Pulmonary artery endothelial cell (primary cell): ENCODE data around the gene PHF1. TPM values are rescaled to one million over a fixed set of nuclear protein-coding genes. Genes with fewer than 3 reads are reported as not detected.

ENCODE experiments used
- DNase-seq: peaks from one replicate; pipeline ENCODE4 v3.0.0-alpha.2; 2011; ENCODE audit warnings: low read depth, low spot score
- total RNA-seq: library from RNA; depleted of rRNA; stranded (reverse); fragments of >200 nt; gene quantifications from 2 replicates; pipeline ENCODE4 v1.2.3, GENCODE V29; 2014

Gene PHF1
- total RNA-seq, 1 donor from 2014 or later: 6.8 TPM

DNA sequence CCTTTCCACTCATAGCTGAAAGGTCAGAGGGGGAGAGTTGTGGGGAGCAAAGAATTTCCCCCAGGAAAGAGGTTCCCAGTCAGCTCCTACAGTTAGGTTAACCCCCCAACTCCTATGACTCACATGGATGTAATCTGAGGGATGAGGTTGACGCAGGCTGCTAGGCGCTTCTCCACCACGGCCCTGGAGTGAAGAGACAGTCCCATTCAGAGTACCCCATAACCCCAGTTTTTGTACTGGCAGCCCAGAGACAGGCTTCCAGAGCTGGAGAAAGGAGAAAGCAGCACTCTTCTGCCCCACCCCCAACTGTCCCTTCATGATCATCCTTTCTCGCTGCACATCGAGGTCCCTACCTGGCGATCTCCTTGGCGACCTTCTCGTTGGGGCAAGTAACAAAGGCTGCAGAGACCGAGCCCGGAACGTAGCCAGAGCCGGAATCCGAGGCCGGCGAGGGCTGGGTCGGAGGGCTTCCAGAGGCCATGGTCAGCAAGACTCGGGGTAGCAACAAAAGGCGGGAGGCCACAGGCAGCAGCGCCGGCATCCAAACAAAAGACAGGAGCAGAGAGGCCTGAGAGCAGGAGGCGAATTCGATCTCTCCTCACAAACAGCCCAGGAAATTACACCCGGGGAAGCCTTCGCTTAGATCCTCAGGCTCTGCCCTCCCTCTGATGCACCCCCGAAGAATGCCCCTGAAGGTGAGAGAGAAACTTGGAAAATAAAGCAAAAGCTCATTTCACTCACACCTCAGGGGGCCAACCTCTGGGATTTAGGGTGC is 6.5 kb downstream of the PHF1 start:
- DNase-seq: no peak

GRCh38 chr6:33417903-33418689 is 7.3 kb downstream of the PHF1 start, which contains the start of gene CUTA:
TSS of gene CUTA (minus strand) at chr6:33418107. CDS start at chr6:33418000, 107 bp downstream.
- peak; percentile 99 for DNase-seq

DNA sequence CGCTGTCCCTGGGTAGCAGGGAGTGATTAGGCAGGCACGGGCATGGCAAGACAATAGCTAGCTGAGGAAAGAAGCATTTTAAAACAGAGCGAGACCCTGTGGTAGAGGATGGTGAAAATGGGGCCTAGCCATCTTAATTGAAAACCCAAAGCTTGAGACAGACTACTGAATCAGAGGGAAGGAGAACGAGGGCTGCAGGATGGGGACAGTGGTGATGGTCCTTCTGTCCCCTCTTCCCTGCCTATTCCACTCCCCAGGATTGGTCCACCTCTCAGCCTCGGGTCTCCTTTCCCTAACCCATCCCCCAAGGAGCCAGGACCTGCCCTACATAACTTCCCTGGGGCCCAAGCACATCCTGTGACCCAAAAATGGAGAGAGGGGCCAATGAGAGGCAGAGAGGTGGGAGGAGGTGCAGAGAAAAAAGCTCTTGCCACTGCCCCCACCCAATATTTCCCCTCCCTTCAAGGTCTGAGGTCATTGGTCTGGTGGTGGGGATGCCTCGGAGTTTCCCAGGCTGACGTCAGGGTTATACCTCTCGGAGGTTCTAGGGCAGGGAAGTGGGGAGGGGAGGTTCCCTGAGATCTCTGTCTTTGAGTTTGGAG is 8.0 kb downstream of the PHF1 start:
- DNase-seq: no peak

GRCh38 chr6:33419580-33420490 is 9.0 kb downstream of the PHF1 start, which contains the start of gene SYNGAP1:
TSS of gene SYNGAP1 (plus strand) at chr6:33420065. CDS start at chr6:33420265, 200 bp downstream.
- DNase-seq: no peak

- no peak for DNase-seq
These were observed 9.9 kb downstream of the PHF1 start for GRCh38 chr6:33420491-33421343.

DNA sequence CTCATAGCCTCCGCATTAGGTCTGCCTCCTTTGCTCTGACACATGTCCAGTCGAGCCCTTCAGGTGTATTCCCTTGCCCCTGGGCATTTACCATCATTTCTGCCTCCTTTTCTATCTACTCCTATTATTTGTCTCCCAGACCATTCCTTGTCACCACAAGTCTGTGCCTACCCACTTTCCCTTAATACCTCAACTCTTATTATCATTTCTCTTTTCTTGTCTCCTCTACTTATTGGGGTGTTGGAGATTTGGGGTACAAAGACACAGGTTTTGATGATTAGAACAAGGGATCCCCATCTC is 10.5 kb downstream of the PHF1 start:
- DNase-seq: no peak

GRCh38 chr6:33423777-33424176 is 13.0 kb downstream of the PHF1 start:
- no peak for DNase-seq

DNA sequence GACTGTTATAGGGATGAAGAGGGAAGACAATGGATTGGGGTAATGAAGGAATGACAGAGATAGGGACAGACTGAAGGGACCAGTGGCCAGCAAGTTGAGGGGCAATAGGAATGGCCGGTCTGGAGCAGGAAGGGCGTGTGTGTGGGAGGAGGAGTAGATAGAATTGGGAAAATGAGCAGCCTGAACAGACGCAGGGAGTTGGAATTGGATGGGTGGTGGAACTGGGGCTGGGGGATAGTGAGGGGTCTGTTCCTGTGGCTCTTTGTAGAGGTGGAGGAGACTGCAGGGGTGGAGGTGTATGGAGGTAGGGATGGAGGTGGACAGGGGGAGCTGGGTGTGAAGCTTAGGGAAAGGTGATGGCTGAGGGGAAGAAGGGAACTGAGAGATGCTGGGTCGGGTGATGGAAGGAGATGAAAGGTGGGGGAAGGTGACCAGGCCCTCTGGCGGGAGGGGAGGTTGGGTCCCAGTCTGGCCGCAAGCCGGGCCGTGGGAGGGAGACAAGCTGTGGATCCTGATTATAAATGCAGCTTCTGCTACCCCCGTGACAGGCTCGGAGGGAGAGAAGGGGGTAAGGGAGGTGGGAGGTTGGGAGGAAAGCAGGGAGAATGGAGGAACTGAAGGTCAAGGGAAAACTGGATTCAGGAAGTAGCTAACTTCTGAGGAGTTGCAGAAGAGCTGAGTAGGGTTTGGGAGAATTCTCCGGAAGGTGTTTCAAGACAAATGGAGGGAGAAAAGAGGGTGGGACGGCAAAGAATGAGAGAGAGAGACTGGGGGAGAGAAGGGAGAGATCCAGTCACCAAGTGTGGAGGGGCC is 14.2 kb downstream of the PHF1 start:
- no peak for DNase-seq

DNA sequence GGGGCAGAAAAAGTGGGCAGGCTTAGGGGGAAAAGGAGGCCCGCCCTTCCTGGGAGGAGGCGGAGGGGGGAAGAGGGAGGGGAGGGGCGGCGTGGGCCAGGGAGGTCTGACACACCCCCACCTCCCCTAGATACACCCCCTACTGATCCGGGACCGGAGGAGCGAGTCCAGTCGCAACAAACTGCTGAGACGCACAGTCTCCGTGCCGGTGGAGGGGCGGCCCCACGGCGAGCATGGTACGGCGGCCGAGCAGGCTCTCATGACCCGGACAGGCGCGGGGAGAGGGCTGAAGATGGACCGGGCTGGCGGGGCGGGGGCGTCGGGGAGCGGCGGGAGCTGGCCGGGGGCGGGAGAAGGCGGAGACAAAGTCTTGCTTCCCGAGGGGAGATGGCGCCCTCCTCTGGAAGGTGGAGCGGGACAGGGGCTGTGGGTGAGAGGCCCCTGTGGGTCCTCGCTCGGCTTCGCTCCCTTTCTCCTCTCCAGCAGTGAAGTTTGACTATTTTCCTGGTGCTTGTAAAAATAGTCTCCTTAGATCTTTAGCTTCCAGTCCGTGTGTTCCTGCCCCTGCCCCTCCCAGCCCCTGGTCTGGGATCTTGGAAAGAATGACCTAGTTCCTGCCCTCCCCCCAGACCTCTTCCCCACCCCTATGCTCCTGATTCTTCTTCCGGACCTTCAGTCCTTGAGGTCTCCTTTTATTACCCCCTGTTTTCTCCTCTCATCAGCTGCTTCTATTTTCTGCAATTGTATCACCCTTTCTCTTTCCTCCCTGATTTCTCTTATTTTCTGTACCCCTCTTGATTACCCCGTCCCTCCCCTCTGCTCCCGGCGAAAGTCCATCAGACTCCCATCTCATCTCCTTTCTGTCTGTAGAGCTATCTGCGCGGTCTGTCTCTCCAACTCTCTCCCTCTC is 15.1 kb downstream of the PHF1 start:
- DNase-seq: peak; percentile 43

GRCh38 chr6:33426590-33427511 is 16.0 kb downstream of the PHF1 start:
- no peak for DNase-seq

GRCh38 chr6:33427585-33428223 is 16.9 kb downstream of the PHF1 start:
- DNase-seq: no peak

DNA sequence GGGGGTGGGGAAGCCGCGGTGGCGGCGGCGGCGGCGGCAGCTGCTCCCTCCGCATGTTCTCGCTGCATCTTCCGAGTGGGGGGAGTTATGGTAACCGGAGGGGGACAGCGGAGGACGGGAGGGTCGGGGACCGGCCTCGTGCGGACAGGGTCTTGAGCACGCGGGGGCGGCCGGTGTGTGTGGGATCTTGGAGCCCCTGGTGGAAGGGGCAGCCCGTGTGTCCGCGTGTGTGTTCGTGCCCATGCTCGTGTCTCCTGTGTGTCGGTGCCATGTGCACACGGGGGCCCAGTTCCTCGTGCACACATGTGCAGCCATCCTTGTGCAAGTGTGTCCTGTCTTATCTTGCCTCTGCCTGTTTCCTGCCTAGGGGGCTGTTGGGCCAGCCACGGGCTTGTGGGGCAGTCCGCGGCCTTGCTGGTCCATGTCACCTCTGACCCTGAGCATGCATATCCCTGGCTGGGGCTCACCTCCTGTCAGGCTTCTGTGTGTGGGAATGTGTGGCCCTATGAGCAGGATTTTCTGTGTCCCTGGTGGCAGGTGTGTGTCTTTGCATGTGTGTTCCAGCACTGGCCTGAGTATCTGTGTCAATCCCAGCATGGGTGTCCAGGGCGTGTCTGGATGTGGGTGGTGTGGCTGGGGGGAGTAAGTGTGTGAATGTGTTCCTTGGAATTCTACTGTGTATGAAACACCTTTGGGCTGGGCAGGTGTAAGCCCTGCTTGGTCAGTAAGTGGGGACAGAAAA is 17.6 kb downstream of the PHF1 start:
- DNase-seq: no peak

GRCh38 chr6:33428966-33429749 is 18.3 kb downstream of the PHF1 start:
- no peak for DNase-seq

DNA sequence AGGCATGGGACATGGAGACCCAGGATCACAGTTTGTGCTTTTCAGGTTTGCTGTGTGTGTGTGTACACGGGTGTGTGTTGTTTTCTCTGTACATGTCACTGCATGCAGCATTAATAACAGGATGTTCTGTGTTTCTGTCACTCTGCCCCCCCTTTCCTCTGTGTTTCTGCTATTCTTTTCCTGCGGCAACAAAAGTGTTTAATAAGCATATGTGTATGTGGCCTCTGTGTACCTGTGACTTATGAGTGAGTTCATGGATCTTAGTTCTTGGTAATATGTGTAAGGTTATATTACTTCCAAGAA is 18.9 kb downstream of the PHF1 start:
- DNase-seq: no peak

- no peak for DNase-seq
These were observed 19.5 kb downstream of the PHF1 start for GRCh38 chr6:33430334-33430733.
